Sigmoid colon (tissue), 7 donors: ENCODE results near the gene CTNND2. TPM values are rescaled to one million over a fixed set of nuclear protein-coding genes. Genes with fewer than 3 reads are reported as not detected.

ENCODE experiments used
- DNase-seq: peaks from one replicate; pipeline ENCODE4 v3.0.0-alpha.2; 2019
- H3K27ac ChIP-seq, 4 donors: fragments of 200-600 bp; sonication (generic); one replicate each; pipeline ENCODE4 v1.5.1; 2016 to 2019; ENCODE audit warnings: mild to moderate bottlenecking in 1 of 4
- H3K27me3 ChIP-seq, 3 donors: fragments of 200-600 bp; sonication (generic); one replicate each; pipeline ENCODE4 v1.5.1; 2019; ENCODE audit warnings: mild to moderate bottlenecking in 1 of 3
- H3K36me3 ChIP-seq, 4 donors: fragments of 200-600 bp; sonication (generic); one replicate each; pipeline ENCODE4 v1.5.1; 2016 to 2019
- H3K4me1 ChIP-seq, 4 donors: fragments of 200-600 bp; sonication (generic); one replicate each; pipeline ENCODE4 v1.5.1; 2017 to 2019
- H3K4me3 ChIP-seq, 4 donors: fragments of 200-600 bp; sonication (generic); one replicate each; pipeline ENCODE4 v1.5.1; 2017 to 2019; ENCODE audit warnings: mild to moderate bottlenecking in 2 of 4, moderate library complexity in 1 of 4
- H3K9me3 ChIP-seq, 4 donors: fragments of 200-600 bp in 3 of 4; sonication (generic) in 3 of 4; one replicate each; pipeline versions ENCODE4 v1.5.1 to v1.6.1; 2013 to 2019
- EP300 ChIP-seq, 4 donors: sonication (generic); formaldehyde crosslinking; IDR thresholded peaks; one replicate each; pipeline ENCODE4 v1.6.1; 2017; ENCODE audit warnings: antibody characterized with exemption in 4 of 4
- POLR2A ChIP-seq, 2 donors: fragments of 450-650 bp; IDR thresholded peaks; one replicate each; pipeline ENCODE4 v1.6.1; 2016; ENCODE audit warnings: antibody characterized with exemption in 2 of 2, mild to moderate bottlenecking in 2 of 2, moderate library complexity in 2 of 2
- POLR2AphosphoS5 ChIP-seq, 4 donors: sonication (generic); formaldehyde crosslinking; IDR thresholded peaks; one replicate each; pipeline ENCODE4 v1.6.1; 2017; ENCODE audit warnings: antibody characterized with exemption in 4 of 4
- WGBS, 2 donors: extraction: QIAGEN DNeasy Blood & Tissue Kit; methylation state at CpG; one replicate each; pipeline ENCODE4 v1.1.7; 2013; 5-methylcytosine and 5-hydroxymethylcytosine counted together
- intact Hi-C: fragments of 100-400 bp; cut with DNase I; formaldehyde crosslinking; loops from one replicate; pipeline ENCODE4 v1.15.1; 2023
- polyA plus RNA-seq, 3 donors: library from polyadenylated mRNA; stranded (reverse); fragments of 200-250 nt; gene quantifications; one replicate each; pipeline ENCODE4 v1.2.3, GENCODE V29; 2013
- total RNA-seq, 4 donors: library from RNA; depleted of rRNA; stranded (reverse); fragments of >200 nt; gene quantifications; one replicate each; pipeline ENCODE4 v1.1.0, GENCODE V29; 2016
- TF ChIP-seq, protein P1 (sequence below), 4 experiments: fragments of 450-650 bp in 3 of 4; fragments of 200-600 bp in 1 of 4; IDR thresholded peaks; one replicate each; pipeline ENCODE4 v1.5.1; 2016 to 2019; ENCODE audit warnings: antibody characterized with exemption in 4 of 4, mild to moderate bottlenecking in 3 of 4, moderate library complexity in 2 of 4
- donor health status: healthy with polysubstance abuse.
- donor health status: Bipolar disorder and iron deficiency.
- donor health status: healthy.

CTNND2 gene
- total and polyA plus RNA-seq, 7 donors, result 0.36 to 2.5 (median 0.84) TPM; not detected in 1

DNA sequence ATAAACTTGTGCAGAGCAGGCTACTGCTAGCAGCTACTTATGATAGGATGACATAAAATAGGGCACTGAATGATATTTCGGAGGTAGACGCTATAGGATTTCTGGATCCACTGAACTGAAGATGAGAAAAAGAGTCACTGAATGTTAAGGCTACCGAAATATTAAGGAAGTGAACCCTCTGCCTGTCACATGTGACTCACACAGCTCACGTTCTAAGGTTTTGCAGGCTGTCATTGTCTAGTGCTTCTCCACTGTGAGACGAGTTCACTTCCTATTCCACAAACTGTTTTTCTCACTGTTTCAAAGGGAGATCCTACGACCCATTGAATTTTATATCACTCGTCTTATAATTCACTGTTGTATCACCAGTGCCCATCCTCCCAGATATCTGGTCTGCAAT is 100.8 kb downstream of the CTNND2 start:
- WGBS, 2 donors, result 76 to 80% methylated on average over 7 of the region's 7 CpGs
- TF ChIP-seq POLR2A (IDR thresholded peaks at IDR 0.05) (no peak), EP300 (IDR thresholded peaks at IDR 0.05) (no peak)
- TF ChIP-seq, protein P1, sequence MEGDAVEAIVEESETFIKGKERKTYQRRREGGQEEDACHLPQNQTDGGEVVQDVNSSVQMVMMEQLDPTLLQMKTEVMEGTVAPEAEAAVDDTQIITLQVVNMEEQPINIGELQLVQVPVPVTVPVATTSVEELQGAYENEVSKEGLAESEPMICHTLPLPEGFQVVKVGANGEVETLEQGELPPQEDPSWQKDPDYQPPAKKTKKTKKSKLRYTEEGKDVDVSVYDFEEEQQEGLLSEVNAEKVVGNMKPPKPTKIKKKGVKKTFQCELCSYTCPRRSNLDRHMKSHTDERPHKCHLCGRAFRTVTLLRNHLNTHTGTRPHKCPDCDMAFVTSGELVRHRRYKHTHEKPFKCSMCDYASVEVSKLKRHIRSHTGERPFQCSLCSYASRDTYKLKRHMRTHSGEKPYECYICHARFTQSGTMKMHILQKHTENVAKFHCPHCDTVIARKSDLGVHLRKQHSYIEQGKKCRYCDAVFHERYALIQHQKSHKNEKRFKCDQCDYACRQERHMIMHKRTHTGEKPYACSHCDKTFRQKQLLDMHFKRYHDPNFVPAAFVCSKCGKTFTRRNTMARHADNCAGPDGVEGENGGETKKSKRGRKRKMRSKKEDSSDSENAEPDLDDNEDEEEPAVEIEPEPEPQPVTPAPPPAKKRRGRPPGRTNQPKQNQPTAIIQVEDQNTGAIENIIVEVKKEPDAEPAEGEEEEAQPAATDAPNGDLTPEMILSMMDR (IDR thresholded peaks at IDR 0.05), result no peak
- H3K4me3 ChIP-seq, result no peak overlapping the region
- no peaks in the 10 kb centered on the region for H3K9me3 ChIP-seq
- no peaks in the 10 kb centered on the region for H3K36me3 ChIP-seq
- intact Hi-C loops, result no loop called here
- DNase-seq, result no peak
- H3K27me3 ChIP-seq, result no peaks in the 10 kb centered on the region
- no peak overlapping the region for H3K27ac ChIP-seq
- H3K4me1 ChIP-seq, result no peaks in the 10 kb centered on the region

GRCh38 chr5:11801061-11801460 is 103.2 kb downstream of the CTNND2 start:
- no peaks in the 10 kb centered on the region for H3K36me3 ChIP-seq
- DNase-seq, result no peak
- TF ChIP-seq EP300 (IDR thresholded peaks at IDR 0.05), result no peak
- no peak for TF ChIP-seq POLR2AphosphoS5 (IDR thresholded peaks at IDR 0.05)
- TF ChIP-seq POLR2A (IDR thresholded peaks at IDR 0.05), result no peak
- TF ChIP-seq, protein P1 (IDR thresholded peaks at IDR 0.05), result no peak
- no peaks in the 10 kb centered on the region for H3K4me1 ChIP-seq
- H3K4me3 ChIP-seq, result no peak overlapping the region
- H3K27ac ChIP-seq, result no peak overlapping the region
- no peaks in the 10 kb centered on the region for H3K9me3 ChIP-seq
- intact Hi-C loops, result no loop called here
- WGBS, 2 donors, result 65 to 80% methylated on average over 2 of the region's 2 CpGs
- H3K27me3 ChIP-seq, result no peaks in the 10 kb centered on the region

DNA sequence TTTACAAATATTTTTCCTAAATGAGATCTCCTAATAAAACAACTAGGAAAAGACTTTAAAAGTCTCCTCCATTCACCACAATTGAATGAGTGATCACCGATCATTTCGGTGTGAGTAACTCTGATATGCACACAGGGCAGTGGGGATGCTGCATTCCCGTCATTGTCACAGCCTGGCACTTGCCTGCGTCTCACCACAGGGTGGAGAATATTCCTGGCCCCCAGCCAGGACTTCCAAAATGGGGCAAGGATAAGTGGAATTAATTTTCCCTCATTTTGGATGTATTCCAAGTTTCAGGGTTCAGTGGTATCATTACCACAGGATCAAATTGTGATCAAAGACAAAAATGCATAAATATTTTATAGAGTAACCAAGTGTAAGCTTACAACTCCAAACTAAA is 107.1 kb downstream of the CTNND2 start:
- H3K36me3 ChIP-seq, result no peaks in the 10 kb centered on the region
- intact Hi-C loops, result no loop called here
- no peaks in the 10 kb centered on the region for H3K9me3 ChIP-seq
- H3K4me3 ChIP-seq, result no peak overlapping the region
- WGBS, 2 donors, result 50 to 54% methylated on average over 4 of the region's 4 CpGs
- DNase-seq, result no peak
- no peak overlapping the region for H3K27ac ChIP-seq
- TF ChIP-seq POLR2AphosphoS5 (IDR thresholded peaks at IDR 0.05), result no peak
- no peak for TF ChIP-seq POLR2A (IDR thresholded peaks at IDR 0.05)
- TF ChIP-seq, protein P1 (IDR thresholded peaks at IDR 0.05), result no peak
- no peak for TF ChIP-seq EP300 (IDR thresholded peaks at IDR 0.05)
- no peaks in the 10 kb centered on the region for H3K4me1 ChIP-seq
- no peaks in the 10 kb centered on the region for H3K27me3 ChIP-seq

GRCh38 chr5:11793396-11793795 is 110.8 kb downstream of the CTNND2 start:
- no peaks in the 10 kb centered on the region for H3K4me1 ChIP-seq
- 46 to 74% methylated on average over 1 of the region's 1 CpG for WGBS, 2 donors
- TF ChIP-seq, protein P1 (IDR thresholded peaks at IDR 0.05), result no peak
- TF ChIP-seq EP300 (IDR thresholded peaks at IDR 0.05) (no peak), POLR2A (IDR thresholded peaks at IDR 0.05) (no peak), POLR2AphosphoS5 (IDR thresholded peaks at IDR 0.05) (no peak)
- no peaks in the 10 kb centered on the region for H3K9me3 ChIP-seq
- H3K27ac ChIP-seq, result no peak overlapping the region
- DNase-seq, result no peak
- H3K27me3 ChIP-seq, result no peaks in the 10 kb centered on the region
- no peak overlapping the region for H3K4me3 ChIP-seq
- no peaks in the 10 kb centered on the region for H3K36me3 ChIP-seq
- intact Hi-C loops, result no loop called here

GRCh38 chr5:11792621-11793020 is 111.6 kb downstream of the CTNND2 start:
- TF ChIP-seq EP300 (IDR thresholded peaks at IDR 0.05), result no peak
- no peak for TF ChIP-seq POLR2AphosphoS5 (IDR thresholded peaks at IDR 0.05)
- TF ChIP-seq POLR2A (IDR thresholded peaks at IDR 0.05), result no peak
- TF ChIP-seq, protein P1 (IDR thresholded peaks at IDR 0.05), result no peak
- DNase-seq, result no peak
- Histone ChIP-seq H3K9me3 (no peaks in the 10 kb centered on the region), H3K27ac (no peak overlapping the region), H3K4me1 (no peaks in the 10 kb centered on the region), H3K27me3 (no peaks in the 10 kb centered on the region), H3K36me3 (no peaks in the 10 kb centered on the region), H3K4me3 (no peak overlapping the region)
- WGBS, 2 donors, result 51 to 62% methylated on average over 3 of the region's 3 CpGs
- intact Hi-C loops, result no loop called here
